NCI-H524 treated with DMSO at 0.1 percent for 48 hours (cell line): Measurements from ENCODE around the gene NTSR2.
"Not testable (repeated sequence)": the region's sequence is repeated elsewhere in the genome, so short reads cannot be mapped to it uniquely, and the experiment has no call there.

Experiments
- DNase-seq: peaks from one replicate; lab custom pipeline; 2025; lab: John Stamatoyannopoulos, UW

NTSR2 gene

DNA sequence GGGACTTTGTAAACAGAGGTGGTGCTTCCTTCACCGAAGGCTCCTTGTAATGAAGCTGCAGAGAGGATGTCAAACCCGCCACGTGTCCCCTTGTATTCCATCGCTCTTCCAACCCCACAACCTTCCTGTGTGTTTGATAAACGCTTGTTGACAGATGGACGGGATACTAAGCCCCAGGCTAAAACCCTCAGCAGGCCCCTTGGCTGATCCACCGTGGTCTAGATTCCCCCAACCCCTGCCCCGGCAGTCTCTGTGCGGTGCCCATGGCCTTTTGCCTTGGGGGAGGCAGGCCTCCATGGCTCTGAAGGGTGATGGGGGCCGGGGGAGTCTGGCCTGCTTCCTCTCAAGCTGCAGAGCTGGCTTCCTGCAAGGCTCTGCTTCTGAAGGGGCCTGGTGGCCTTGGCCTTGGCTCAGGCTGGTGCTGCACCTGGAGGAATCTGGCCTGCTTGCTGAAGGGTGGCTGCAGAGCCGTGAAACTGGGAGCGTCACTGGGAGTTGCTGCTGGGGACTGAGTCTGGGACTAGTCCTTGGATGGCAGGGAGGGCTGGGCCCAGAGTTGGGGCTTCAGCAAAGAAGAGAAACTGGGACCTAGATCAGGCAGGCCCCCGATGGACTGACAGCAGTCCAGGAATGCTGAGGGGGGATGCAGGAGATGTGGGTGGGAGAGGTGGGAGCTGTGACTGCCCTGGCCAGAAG is 9.6 kb upstream of the NTSR2 start:
- no peak for DNase-seq

DNA sequence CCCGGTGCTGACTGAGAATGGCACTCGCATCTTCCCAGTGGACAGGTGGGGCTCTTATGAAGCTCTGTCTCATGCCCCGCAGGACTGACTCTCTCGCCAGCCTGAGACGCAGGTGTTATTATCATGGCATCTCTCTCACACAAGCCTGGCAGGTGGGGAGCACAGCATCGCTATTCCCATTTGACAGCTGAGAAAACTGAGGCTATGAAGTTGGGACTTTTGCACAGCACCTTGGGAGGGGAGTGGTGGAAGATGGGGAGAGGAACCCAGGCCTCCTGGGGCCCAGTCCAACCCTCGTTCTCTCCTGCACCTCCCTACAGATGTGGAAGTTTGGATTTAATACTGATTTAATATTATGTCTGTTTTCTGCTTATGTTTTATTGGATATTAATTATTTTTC is 9.0 kb upstream of the NTSR2 start:
- DNase-seq: no peak

DNA sequence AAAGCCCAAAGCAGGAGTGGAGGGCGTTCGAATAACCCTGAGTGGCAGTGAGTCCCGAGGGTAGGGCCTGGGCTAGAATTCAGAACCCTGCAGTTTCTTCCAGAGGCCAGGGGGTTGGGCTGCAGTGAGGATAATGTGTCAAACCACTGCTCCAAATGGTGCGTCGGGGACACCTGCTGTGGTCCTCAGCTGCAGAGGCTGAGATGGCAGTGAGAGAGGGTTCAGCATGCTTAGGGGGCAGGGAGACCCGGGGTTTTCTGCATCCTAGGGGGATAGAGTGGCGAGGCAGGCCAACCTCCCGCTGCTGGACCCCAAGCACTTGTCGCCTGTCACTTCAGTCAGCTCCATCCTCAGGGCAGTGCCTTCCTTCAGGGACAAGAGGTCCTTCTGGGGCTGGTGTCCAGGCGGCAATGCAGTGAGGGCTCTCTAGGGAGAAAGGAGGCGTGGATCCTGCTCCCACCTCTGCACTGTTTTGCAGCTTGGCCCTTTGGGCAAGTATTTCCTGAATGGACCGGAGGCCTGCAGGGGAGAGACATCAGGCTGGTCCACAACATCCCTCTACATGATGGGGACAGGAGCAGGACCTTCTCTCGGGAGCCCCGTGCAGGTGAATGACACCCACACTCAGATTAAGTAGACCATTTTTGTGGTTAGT is 8.4 kb upstream of the NTSR2 start:
- DNase-seq: no peak

DNA sequence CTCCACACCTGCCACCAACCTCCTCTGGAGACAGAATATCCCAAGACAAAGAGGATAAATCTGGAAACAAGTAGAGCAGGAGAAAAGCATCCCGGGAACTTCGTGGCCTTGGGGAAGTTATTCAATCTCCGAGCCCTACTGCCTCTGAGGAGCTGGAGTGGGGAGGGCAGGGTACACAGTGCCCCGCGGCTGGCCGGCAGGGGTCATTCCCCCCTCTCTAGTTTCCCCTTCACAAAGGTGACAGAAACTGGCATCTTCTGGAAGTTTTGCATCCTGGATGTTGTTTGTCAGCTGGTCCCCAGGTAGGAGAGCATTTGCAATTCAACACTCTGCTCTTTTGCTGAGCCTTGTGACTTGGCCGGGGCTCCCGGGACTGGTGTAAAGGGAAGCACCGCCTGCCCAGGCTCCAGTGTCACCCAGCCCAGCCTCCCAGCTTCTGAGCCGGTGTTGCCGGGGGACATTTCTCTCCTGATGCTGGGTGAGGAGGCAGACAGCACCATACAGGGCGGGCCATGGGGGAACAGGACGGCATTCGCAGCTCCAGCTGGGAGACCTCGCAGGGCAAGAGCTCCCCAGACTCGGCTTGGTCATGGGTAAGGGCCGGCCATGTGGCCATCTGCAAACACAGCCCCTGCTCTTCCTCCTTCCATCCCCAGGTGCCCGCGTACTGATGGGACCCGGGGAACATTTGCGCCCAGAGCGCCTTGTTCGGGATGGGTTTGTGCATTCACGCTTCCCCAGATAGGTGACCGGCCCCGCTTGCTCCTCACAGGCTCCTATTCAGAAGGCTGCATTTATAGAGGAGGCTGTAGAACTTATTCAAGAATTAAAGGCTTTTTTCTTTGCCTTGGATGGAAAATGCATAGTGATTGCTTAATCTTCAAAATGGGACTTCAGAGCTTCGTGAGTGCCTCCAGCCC is 7.4 kb upstream of the NTSR2 start:
- DNase-seq: no peak

DNA sequence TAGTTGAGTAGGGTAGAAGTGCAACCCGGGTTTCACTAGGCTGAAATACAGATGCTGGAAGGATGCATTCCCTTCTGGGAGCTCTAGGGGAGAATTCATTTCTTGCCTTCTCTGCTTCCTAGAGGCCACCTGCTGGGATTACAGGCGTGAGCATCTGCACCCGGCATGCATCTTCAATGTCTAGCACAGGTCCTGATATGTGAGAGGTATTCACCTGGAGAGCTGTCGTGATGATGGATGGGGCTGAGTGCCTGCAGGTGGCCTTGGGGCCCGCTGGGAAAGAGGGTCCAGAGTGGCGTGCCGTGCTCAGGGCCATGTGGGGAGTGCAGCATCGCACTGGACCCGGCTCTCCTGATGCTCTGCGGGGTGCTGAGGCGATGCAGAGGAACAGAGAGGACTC is 6.6 kb upstream of the NTSR2 start:
- DNase-seq: no peak

DNA sequence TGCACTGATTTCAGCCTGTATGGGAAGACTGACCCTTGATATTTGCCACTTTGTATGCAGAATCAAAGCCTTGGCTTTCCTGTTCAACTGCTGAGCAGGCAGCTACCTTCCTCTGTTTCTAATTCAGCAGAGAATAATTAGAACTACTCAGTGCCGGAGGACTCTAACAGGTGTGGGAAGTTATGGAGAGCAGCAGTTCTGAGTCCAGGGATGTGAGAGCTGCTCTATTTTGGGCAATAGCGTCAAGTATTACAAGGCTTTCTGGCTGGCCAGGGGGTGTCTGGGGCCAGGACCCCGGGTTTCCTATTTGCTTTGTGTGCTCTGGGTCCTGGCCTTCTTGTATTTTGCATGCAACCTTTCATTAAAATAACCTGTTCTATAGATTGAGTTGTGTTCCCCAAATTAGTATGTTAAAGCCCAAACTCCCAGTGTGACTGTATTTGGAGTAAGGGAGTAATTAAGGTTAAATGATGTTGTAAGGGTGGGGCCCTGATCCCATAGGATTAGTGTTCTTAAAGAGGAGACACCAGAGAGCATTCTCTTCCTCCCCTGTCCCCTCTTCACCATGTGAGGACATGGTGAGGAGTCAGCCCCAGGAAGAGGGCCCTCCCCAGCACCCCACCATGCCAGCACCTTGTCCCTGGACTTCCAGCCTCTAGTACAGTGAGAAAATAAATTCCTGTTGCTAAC is 5.6 kb upstream of the NTSR2 start:
- DNase-seq: no peak

DNA sequence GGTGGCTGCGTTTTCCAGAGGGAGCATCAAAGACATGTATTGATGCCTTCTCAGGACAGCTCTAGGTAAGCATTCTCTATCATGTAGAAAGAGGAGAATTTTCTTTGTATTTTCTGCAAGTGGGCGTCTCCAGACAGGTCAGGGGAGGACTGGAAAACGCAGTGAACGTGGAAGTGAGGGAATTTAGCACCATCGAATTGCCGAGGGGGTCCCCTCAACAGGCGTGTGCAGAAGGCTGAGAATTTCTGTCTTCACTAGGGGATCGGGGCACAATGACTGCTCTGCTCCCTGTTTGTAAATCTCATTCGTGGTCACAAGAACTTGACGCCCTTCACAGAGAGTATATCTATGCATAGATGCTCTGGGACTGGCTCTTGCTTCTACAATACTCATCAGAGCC is 5.0 kb upstream of the NTSR2 start:
- no peak for DNase-seq

DNA sequence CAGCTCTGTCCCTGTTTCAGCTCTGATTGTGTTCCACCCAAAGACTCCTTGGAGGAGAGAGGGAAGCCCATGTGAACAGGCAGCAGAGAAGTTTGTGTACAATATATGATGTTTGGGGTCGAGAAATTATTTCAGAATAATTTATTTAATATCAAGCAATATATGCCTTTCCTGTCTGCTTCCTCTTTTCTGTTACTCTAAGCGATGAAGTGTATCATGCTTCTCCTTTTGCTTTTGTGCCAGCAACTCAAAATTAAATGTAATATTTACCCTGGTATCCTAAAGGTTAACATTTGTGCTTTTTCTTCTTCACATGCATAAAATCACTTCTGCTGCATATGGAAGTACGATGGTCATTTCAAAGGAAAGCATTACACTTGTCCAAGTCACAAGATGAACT is 2.4 kb upstream of the NTSR2 start:
- no peak for DNase-seq

DNA sequence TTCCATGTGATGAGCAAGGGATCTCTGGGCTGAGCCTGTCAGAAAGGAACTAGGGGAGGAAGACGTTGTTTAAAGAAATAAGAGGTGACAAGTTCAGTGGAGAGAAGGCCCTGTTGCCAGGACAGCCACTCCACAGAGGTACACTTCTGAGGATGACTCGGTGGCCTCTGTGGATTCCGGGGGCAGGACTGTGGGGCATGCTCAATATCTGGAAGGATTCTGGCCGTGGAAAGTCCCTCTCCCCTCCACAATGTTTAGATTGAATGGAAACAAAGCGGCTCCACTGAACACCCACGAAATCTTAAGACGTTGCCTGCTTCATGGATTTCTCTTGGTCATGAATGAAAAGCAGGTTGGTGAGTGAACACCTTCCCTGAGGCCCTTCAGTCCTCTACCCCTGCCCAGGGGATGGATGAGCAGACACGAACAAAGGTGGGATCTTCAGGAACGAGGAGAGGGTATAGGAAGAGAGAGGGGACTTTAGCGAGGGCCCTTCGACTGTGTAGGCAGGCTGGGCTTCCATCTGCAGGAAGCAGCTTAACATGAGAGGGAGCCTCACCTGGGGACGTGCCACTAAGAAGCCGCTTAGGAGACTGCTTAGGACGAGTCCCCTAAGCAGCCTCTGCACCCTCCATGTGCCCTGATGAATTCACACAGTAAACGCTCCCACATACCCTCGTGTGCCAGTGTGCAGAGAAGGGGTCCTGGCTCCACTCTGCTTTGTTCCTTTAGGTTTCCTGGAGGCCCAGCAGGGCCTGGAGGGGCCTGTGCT is 1.9 kb downstream of the NTSR2 start:
- no peak for DNase-seq

DNA sequence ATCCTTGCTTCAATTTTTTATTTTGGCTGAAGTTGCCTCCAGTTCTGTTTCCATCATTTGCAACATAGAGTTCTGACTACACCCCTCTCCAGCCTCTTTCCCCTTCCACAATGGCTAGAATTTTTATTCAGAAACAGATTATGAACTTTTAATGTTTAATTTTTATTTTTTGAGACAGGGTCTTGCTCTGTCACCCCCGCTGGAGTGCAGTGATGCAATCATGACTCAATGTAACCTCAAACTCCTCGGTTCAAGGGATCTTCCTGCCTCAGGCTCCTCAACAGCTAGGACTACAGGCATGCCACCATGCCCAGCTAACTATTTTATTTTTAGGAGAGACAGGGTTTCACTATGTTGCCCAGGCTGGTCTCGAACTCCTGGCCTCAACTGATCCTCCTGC is 2.8 kb downstream of the NTSR2 start:
- no peak for DNase-seq

DNA sequence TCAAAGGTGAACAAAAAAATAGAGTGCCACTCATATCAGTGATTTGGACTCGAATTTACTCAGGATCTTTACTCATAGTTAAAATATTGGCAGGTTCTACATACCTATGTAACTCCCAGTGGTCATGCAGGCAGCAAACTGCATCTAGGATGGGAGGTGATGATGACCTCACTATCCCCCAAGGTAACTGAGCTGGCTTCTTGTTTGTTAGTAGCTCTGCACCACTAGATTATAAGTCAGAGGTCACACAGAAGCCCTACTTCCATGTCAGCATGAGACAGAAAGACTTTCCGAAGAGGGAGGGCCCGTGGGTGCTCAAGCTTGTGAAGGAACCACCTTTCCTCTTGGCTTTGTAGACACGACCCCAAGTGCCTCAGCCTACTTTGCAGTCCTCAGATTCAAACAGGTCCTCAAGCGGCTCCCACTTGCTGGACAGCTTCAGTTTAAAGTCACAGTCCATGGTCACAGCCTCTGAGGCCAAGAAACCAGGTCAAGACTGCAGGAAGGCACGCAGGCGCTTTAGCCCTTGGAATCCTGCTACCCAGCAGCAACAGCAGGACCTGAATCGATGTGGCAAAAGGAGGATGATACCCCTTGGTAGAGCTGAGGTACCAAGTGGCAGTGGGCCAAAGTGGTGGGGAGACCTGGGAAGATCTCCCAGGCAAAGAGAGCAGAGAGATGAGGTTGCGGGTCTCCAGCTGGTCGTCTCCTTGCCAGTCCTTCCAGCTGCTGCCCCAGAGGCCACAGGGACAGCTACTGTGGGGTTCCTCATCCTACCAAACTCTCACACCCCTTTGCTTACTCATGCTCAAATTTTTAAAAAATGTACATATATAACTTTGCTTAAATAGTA is 4.3 kb downstream of the NTSR2 start:
- DNase-seq: no peak

DNA sequence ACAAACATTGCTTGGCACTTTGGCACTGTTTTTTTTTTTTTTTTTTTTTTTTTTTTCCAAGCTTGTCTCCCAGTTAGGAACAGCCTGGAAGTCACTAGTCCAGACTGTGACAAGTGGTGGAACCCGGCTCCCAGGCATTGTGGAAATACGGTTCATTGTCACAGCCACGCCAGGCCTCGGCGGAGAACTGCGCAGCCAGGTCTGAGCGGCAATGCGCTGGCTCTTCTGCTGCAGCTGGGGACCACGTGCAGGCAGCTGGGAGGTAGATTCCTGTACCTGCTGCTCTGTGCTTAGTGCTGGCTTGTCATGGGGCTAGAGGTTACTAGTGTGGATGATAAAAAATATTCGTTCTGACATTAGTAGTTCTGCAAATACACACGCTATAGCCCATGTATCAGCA is 5.0 kb downstream of the NTSR2 start:
- DNase-seq: no peak

DNA sequence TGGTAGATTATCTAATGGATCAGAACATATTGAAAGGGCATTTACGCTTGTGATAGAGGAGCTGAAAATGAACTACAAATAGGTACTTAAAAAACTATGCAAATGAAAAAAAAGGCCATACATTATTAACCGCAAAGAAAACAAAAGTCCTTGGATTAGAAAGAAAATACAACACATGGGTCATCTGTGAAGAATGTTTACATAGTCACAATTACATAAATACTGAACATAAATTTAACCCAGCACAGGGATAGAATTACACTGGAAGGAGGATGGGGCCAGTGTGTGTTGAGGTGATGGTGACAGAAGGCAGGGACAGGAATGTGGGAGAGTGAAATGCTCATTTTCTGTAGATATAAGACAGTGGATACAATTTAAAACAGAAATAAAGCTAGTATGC is 6.6 kb downstream of the NTSR2 start:
- DNase-seq: no peak

DNA sequence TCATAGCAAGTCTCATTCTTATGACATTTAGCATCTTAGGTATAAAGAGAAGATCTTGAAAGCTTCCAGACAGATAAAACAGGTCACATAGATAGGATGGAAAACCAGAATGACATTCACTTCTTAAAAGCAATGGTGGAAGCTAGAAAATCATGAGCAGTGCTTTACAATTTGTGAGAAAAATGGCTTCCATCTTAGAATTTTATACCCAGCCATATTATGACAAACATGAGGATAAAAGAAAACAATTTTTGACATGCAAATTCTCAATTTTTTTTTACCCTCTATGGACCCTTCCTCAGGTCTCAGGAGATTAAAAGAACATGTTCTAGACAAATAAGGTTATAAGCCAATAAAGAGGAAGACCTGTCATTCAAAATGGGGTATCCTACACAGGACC is 7.1 kb downstream of the NTSR2 start:
- DNase-seq: no peak

DNA sequence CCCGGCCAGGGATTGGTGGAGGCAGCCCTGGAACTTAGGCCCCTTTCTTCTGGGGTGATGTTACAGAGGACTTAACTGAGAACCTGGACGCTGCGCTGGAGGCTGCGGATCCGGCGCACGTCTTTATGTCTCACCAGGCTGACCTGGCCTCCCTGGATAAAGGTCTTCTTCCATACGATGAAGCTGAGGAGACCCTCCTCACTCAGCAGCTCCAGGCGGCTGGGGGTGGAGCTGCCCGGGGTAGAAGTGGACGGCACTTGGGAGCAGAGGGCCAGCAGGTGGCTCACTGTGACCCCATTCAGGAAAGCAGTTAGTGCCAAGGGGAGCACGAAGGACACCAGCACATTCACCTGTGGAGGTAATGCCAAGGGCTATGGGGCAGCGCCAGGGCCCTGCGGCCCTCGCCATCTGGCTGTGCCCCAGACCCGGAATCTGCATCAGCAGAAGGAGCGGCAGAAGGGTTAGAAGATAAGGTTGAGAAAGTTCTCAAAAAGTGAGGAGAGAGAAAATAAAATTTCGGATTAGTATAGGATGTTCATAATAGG is 8.0 kb downstream of the NTSR2 start:
- DNase-seq: no peak

DNA sequence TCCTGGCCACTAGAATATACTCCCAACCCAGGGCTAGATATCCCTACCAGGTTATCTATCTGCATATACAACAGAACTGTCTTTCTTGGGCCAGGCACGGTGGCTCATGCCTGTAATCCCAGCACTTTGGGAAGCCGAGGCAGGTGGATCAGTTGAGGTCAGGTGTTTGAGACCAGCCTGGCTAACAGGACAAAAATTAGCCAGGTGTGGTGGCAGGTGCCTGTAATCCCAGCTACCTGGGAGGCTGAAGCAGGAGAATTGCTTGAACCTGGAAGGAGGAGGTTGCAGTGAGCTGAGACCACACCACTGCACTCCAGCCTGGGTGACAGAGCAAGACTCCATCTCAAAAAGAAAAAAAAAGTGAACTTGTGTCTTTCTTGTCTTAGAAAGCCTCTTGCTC is 9.6 kb downstream of the NTSR2 start:
- not testable (repeated sequence) for DNase-seq

DNA sequence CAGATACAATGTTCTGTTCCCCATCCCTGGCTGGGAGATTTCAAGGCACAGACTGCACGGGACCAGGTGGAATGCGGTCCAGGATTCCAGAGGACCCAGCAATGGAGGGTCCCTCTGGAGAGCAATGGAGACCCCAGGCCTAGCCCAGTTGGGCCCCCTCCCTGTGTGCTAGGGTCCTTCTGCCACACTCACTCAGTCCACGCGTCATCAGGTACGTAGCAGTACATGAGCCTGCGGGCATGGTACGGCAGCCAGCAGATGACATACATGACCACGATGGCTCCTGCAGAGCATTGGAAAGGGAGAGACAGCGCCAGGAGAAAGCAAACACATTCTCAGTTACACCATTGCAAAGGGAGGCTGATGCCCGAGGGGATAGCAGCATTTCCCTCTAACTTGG is 10.1 kb downstream of the NTSR2 start:
- DNase-seq: no peak

DNA sequence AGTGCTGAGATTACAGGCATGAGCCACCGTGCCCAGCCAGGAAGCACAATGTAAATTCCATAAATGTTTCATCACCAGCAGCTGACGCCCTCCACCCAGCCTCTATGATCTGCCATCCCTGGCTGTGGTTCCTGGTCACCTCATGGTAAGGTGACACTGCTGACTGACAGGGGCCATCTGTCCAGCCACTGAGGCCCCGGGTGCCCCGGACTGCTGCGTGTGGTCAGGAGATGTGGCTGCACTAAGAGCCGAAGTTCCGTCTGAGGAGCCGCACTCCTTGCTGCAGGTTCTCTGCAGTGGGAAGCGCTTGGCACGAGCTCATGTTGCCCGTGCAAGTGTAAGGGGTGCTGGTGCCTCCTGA is 10.9 kb downstream of the NTSR2 start:
- no peak for DNase-seq

DNA sequence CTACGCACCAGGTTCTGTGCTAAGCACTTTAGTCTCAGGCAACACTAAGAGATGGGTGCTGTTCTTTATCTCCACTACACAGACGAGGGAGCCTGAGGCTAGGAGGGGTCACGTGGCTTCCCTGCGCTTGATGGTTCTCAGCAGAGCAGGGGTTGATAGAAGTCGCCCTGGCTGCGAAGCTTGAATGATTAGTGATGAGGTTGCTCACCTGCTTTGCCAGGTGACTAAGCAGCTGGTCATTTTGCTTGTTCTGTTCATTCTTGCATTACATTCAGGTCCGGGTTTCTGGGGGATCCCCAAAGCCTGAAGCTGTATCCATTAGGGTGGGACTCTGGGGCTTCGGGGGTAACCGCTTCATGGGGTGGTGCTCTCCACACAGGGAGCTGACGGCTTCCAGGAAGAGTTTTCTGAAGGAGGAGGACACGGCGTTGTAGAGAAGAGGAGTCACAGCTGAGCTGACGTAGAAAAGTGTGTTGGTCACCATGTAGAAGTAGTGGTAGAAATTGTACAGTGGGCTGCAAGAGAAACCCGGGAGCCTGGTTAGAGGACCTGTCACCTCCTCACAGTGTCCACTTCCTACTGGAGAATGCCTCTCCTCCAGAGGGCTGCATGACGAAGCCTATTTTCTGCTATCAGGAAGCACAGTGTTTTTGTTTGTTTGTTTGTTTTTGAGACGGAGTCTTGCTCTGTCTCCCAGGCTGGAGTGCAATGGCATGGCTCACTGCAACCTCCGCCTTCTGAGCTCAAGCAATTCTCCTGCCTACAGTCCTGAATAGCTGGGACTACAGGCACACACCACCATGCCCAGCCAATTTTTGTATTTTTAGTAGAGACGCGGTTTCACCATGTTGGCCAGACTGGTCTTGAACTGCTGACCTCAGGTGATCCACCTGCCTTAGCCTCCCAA is 11.5 kb downstream of the NTSR2 start:
- no peak for DNase-seq
